Vagina (tissue), 2 donors: ENCODE results near the gene RAVER2. TPM values are rescaled to one million over a fixed set of nuclear protein-coding genes. Genes with fewer than 3 reads are reported as not detected.

ENCODE experiments used
- DNase-seq, 2 donors: peaks; one replicate each; pipeline ENCODE4 v3.0.0-alpha.2; 2017; ENCODE audit errors: extremely low spot score in 2 of 2
- H3K27ac ChIP-seq: fragments of 200-600 bp; sonication (generic); one replicate; pipeline ENCODE4 v1.5.1; 2019
- H3K27me3 ChIP-seq: fragments of 200-600 bp; sonication (generic); one replicate; pipeline ENCODE4 v1.5.1; 2019
- H3K36me3 ChIP-seq, 2 donors: fragments of 200-600 bp; sonication (generic); one replicate each; pipeline ENCODE4 v1.5.1; 2017 to 2019
- H3K4me1 ChIP-seq: fragments of 200-600 bp; sonication (generic); one replicate; pipeline ENCODE4 v1.5.1; 2019
- H3K4me3 ChIP-seq, 2 donors: fragments of 200-600 bp; sonication (generic); 1 replicate in 1 of 2; 2 replicates in 1 of 2; pipeline ENCODE4 v1.5.1; 2016 to 2019
- H3K9me3 ChIP-seq: fragments of 200-600 bp; sonication (generic); one replicate; pipeline ENCODE4 v1.5.1; 2019
- POLR2A ChIP-seq, 2 donors: fragments of 450-650 bp; IDR thresholded peaks; one replicate each; pipeline ENCODE4 v1.6.1; 2017; ENCODE audit warnings: antibody characterized with exemption in 2 of 2, mild to moderate bottlenecking in 2 of 2, moderate library complexity in 2 of 2
- POLR2AphosphoS5 ChIP-seq, 2 donors: sonication (generic); formaldehyde crosslinking; IDR thresholded peaks; one replicate each; pipeline ENCODE4 v1.9.0; 2017; ENCODE audit warnings: antibody characterized with exemption in 2 of 2, mild to moderate bottlenecking in 2 of 2, low read depth in 1 of 2; ENCODE audit not compliant: insufficient read depth in 1 of 2
- intact Hi-C: fragments of 100-400 bp; cut with DNase I; formaldehyde crosslinking; loops from one replicate; pipeline ENCODE4 v1.15.1; 2023
- total RNA-seq: library from RNA; depleted of rRNA; stranded (reverse); fragments of >200 nt; gene quantifications from one replicate; pipeline ENCODE4 v1.2.3, GENCODE V29; 2016
- TF ChIP-seq, protein P1 (sequence below), 3 experiments: fragments of 450-650 bp in 2 of 3; fragments of 200-600 bp in 1 of 3; sonication (generic) in 1 of 3; IDR thresholded peaks; one replicate each; pipeline ENCODE4 v1.5.1; 2017 to 2019; ENCODE audit warnings: antibody characterized with exemption in 3 of 3, mild to moderate bottlenecking in 2 of 3, moderate library complexity in 2 of 3

RAVER2 gene
- total RNA-seq, 1 donor from 2014 or later: 15.0 TPM

DNA sequence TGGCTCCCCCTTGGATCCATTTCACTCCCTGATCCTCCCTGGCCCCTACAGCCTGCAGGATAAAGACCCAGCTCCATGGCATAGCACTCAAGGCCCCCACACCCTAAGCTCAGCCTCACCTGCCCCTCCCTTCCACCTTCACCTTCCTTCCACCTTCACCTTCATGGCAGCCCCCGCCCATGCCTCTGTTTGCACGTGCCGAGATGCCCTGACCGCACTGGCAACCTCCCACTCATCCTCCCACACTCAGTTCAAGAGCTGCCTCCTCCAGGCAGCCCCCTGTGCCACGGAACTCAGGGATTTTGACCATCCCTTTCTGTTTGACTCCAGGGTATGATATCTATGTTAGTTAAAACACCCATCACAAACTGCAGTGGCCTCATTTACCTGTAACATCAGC, 109.8 kb downstream of the RAVER2 start:
- no peak overlapping the region for H3K4me3 ChIP-seq
- H3K27me3 ChIP-seq: no peaks in the 10 kb centered on the region
- peak in 1 of 2 donors; percentile 70 for DNase-seq
- no peaks in the 10 kb centered on the region for H3K9me3 ChIP-seq
- H3K4me1 ChIP-seq: no peaks in the 10 kb centered on the region
- intact Hi-C loops: no loop called here
- no peak overlapping the region for H3K27ac ChIP-seq
- H3K36me3 ChIP-seq: peaks cover 0 to 72% of the 10 kb centered on the region in 2 donors
- TF ChIP-seq POLR2A (IDR thresholded peaks at IDR 0.05) (no peak), POLR2AphosphoS5 (IDR thresholded peaks at IDR 0.05; ENCODE audit: insufficient read depth in 1 of 2, low read depth in 1 of 2) (no peak)
- TF ChIP-seq, protein P1, sequence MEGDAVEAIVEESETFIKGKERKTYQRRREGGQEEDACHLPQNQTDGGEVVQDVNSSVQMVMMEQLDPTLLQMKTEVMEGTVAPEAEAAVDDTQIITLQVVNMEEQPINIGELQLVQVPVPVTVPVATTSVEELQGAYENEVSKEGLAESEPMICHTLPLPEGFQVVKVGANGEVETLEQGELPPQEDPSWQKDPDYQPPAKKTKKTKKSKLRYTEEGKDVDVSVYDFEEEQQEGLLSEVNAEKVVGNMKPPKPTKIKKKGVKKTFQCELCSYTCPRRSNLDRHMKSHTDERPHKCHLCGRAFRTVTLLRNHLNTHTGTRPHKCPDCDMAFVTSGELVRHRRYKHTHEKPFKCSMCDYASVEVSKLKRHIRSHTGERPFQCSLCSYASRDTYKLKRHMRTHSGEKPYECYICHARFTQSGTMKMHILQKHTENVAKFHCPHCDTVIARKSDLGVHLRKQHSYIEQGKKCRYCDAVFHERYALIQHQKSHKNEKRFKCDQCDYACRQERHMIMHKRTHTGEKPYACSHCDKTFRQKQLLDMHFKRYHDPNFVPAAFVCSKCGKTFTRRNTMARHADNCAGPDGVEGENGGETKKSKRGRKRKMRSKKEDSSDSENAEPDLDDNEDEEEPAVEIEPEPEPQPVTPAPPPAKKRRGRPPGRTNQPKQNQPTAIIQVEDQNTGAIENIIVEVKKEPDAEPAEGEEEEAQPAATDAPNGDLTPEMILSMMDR (IDR thresholded peaks at IDR 0.05): no peak

DNA sequence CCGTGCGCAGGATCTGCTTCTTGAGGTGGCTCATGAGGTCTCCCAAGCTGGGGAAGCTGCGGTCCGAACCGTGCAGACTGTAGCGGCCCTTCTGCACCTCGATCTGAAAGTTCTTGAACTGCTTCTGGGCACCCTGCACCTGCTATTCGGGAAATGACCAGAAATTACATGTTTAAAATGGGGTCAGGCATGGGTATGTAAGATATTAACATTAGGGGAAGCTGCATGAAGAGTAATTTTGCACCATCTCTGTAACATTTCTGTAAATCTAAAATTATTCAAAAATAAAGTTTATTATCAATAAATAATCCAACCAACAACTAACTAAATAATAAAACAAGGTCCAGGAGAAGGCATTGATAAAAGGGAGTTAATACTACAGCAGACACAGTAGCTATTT, 110.7 kb downstream of the RAVER2 start:
- peak in 1 of 2 donors; percentile 31 for DNase-seq
- no peak overlapping the region for H3K27ac ChIP-seq

DNA sequence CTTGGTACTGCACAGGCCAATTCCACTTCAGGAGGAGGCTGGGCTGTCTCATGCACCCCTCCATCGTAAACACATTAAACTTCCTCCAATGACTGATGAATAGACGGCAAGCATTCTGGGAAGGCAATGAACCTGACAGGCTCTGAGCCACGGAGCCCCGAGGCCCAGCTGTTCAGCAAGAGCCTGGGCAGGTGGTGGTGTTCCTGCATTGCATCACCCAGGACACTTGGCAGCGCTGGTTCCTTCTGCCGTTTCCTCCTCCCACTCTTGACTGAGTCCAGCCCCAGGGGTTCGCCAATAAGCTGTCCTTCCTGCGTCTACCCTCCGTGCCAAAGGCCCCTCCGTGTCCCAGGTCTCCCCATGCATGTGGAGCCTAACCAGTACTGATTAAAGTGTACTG, 111.7 kb downstream of the RAVER2 start:
- TF ChIP-seq, protein P1 (IDR thresholded peaks at IDR 0.05): no peak
- TF ChIP-seq POLR2AphosphoS5 (IDR thresholded peaks at IDR 0.05; ENCODE audit: insufficient read depth in 1 of 2, low read depth in 1 of 2): peak in 1 of 2 donors; percentile 34
- DNase-seq: peak in 1 of 2 donors; percentile 49
- intact Hi-C loops: no loop called here
- H3K36me3 ChIP-seq: peaks cover 0 to 63% of the 10 kb centered on the region in 2 donors
- H3K27ac ChIP-seq: no peak overlapping the region
- no peaks in the 10 kb centered on the region for H3K4me1 ChIP-seq
- H3K9me3 ChIP-seq: no peaks in the 10 kb centered on the region
- H3K4me3 ChIP-seq: no peak overlapping the region
- no peaks in the 10 kb centered on the region for H3K27me3 ChIP-seq

More for the DNA sequence above, 110.7 kb downstream of the RAVER2 start:
- Histone ChIP-seq H3K9me3 (no peaks in the 10 kb centered on the region), H3K4me1 (no peaks in the 10 kb centered on the region), H3K27me3 (no peaks in the 10 kb centered on the region), H3K4me3 (no peak overlapping the region), H3K36me3 (peaks cover 0 to 67% of the 10 kb centered on the region in 2 donors)
- TF ChIP-seq POLR2A (IDR thresholded peaks at IDR 0.05) (no peak), POLR2AphosphoS5 (IDR thresholded peaks at IDR 0.05; ENCODE audit: insufficient read depth in 1 of 2, low read depth in 1 of 2) (no peak)
- TF ChIP-seq, protein P1 (IDR thresholded peaks at IDR 0.05): no peak
- intact Hi-C loops: no loop called here

DNA sequence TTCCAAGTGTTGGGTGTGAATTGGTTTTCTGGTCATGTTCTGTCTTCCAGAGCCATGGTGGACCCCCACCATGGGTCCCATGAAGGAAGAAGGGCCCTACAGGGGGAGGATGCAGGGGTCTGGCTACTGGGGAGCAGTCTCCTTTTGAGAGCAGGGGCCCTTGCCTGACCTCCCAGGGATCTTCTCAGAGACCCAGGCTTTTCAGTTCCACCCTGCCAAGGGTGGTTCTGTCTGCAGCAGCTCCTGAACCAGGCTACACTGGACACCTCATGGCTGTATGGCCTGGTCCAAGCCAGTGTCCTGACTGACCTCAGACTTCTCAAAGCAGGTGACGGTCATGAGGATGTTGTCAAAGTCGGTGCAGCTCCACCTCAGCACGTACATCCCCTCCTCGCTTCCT, 112.5 kb downstream of the RAVER2 start:
- Histone ChIP-seq H3K4me1 (no peaks in the 10 kb centered on the region), H3K27me3 (no peaks in the 10 kb centered on the region), H3K27ac (no peak overlapping the region), H3K4me3 (no peak overlapping the region), H3K36me3 (peaks cover 0 to 63% of the 10 kb centered on the region in 2 donors), H3K9me3 (no peaks in the 10 kb centered on the region)
- intact Hi-C loops: no loop called here
- TF ChIP-seq POLR2AphosphoS5 (IDR thresholded peaks at IDR 0.05; ENCODE audit: insufficient read depth in 1 of 2, low read depth in 1 of 2) (no peak), POLR2A (IDR thresholded peaks at IDR 0.05) (no peak)
- TF ChIP-seq, protein P1 (IDR thresholded peaks at IDR 0.05): no peak
- peak in 1 of 2 donors; percentile 94 for DNase-seq

DNA sequence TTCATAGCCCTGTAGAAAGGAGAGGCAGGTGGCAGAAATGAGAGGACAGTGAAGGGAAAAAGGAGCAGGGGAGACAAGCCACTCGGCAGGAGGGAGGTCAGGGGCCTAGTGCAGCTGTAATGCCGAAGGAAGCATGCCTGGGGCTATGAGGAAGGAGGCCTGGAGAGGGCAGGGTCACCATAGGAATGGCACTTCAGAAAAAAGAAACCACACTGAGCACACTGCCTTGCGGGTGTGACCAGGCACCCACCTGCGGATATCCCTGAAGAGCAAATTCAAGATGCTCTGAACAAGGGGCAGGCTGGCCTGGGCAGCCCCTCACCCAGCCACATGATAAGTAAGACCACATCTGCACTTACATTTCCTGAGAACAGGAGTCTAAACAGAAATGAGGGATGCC, 116.7 kb downstream of the RAVER2 start:
- Histone ChIP-seq H3K36me3 (peaks cover 0 to 49% of the 10 kb centered on the region in 2 donors), H3K9me3 (no peaks in the 10 kb centered on the region), H3K27me3 (no peaks in the 10 kb centered on the region), H3K27ac (no peak overlapping the region), H3K4me1 (no peaks in the 10 kb centered on the region), H3K4me3 (no peak overlapping the region)
- DNase-seq: no peak
- intact Hi-C loops: no loop called here
- TF ChIP-seq POLR2AphosphoS5 (IDR thresholded peaks at IDR 0.05; ENCODE audit: insufficient read depth in 1 of 2, low read depth in 1 of 2) (no peak), POLR2A (IDR thresholded peaks at IDR 0.05) (no peak)
- TF ChIP-seq, protein P1 (IDR thresholded peaks at IDR 0.05): no peak
